ENCODE measurements around the gene UQCC5.

The UQCC5 gene

DNA sequence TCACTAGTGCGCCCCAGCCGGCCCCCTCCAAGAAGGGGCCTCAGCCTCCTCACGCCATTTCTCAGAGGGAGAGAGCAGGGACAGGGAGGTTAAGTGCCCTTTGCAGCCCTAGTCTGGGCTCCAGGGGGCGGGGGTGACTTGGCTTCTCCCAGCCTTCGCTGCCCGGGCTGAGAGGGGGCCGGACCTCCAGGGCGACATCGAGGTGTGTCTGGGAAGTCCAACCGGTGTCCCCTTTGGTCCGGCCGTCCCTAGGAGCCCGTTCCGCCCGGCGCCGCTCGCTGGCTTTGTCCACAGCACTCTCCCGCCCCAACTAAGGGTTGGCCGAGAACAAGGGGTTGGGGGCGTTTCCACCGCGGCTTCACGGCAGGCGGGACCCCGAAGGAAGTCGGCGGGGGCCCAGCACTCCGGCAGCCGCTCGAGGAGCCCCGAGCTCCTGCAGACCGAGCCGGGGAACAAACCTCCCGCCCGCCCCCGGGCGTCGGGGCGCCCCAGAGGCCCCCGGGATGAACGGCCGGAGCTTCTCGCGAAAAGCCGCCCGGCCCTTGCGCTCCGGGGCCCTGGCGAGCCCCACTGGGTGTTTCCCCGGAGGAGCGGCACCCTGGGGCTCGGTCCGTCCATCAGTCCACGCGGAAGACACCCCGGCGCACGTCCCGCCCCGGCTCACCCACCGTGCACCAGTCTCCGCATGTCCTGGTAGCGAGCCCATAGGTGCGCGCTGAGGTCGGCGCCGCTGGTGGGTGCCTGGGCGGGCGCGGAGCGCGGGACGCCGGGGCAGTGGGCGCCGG is 3.4 kb upstream of the UQCC5 start:
- peak in 5 of 10 donors; percentile 6 to 85 (median 69) for DNase-seq
- intact Hi-C loops (cut with DNase I), result no loop called here

DNA sequence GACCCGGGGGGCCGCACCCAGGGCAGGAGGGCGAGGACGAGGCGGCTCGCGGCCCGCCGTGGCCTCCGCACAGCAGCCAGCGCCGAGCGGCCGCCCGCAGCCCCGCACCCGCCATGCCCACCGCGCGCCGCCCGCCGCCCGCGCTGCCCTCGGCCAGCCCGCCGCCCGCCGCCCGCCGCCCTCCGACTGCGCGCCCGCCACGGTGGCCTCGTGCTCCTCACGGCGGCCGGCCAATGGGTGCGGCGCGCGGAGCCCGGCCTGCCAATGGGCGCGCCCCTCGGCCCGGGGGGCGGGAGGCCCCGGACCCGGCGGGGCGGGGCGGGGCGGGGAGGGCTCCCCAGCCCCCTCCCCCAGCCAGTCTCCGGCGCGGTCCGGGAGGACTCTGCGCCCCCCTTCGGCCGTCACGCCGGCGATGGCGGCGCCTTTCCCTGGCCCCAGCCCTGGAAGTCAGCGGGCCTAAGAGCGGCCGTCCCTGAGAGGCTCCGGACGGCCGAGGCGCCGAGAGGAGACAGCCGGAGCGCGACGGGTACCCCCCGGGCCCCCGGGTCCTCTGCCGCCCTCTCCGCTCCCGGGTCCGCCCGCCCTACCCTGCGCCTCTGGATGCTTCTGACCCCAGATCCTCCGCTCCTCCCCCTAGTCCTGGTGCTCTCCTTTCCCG is 2.7 kb upstream of the UQCC5 start, which contains the start of gene NT5DC2:
Gene NT5DC2, minus strand, starts transcription at position 235 of the 658 bp plus-strand sequence. Its CDS starts 120 bp downstream, at position 115.
- peak in 9 of 10 donors; percentile 24 to 94 (median 59) for DNase-seq
- intact Hi-C loops (cut with DNase I), result no loop called here

DNA sequence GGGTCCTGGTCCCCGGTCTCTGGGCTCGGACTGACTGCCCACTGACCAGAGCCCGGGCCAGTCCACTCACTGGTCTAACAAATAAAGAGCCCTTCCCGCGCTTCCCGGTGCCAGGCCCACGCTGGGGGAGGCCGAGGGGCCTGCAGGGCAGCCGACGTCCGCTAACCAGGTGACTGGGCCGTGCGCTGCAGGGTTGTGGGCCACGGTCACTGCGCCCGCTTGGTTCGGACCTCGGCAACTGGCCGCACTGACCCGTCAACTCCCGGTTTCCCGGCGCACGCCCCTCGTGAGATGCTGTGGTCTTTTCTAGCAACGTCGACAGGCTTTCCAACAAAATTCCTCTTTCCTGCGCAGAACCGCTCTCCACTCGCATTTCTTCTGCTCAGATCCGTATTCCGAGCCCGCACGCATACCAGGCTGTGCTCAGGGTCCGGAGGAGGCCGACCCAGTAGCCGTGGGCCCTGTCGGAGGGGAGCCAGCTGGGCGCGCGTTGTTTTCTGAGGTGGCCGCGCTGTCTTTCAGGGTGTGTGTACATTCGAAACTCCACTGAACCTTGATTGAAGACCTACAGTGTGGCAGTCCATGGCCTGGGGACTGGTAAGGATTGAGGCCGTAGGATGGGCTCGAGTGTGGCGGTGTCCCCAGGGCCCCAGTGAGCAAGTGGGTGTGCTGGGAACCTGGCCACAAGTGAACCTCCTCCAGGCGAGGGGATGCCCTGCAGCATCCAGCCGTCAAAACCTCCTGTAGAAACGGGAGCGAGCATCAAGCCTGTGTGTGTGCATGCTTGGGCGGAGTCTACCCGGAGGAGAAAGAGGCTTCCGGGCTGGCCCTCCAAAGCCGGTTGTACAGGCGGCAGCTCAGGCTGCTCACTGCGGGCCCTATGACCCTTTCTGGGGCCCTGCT is 1.9 kb upstream of the UQCC5 start:
- intact Hi-C loops (cut with DNase I), result no loop called here
- DNase-seq, result peak in 4 of 10 donors; percentile 8 to 86 (median 71)

DNA sequence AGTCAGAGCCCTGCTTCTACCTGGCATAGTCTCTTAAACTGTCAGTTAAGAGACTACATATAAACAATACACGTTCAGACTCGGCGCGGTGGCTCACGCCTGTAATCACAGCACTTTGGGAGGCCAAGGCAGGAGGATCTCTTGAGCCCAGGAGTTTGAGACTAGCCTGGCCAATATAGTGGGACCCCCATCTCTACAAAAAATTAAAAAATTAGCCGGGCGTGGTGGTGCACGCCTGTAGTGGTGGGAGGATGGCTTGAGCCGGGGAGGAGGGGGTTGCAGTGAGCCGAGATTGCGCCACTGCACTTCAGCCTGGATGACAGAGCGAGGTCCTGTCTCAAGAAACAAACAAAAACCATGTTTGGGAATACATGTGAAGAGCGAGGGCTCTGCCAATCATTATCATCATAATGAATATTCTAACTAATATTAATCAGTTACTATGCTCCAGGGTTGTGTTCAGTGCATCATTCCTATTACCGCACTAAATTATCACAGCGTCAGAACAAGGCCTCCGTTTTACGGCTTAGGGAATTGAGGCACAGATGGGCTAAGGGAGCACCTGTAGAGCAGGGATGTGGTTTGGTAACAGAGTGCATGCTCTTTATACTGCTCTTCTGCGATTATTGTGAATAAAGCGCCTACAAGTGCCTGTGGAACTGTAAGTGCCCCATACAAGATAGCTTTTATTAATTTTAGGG is 844 bp upstream of the UQCC5 start:
- DNase-seq, result peak in 2 of 10 donors; percentile 31 to 48
- intact Hi-C loops (cut with DNase I), result loop anchor here (2.0 kb wide), 3 partner anchors 61 to 149 kb away; partner anchors contain the start of gene PBRM1

DNA sequence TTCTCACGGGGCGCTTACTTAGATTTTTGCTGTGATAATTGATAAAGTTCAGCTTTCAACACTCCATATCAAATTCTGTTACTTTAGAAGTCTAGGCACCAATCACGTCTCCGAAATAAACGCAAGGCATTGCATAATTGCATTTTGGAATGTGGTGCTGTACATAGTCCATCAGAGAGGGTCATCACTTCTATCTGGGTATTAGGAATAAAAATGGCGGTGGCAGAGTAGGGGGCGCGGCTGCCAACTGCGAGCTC is 365 bp upstream of the UQCC5 start:
- intact Hi-C loops (cut with DNase I), result loop anchor here (2.0 kb wide), 3 partner anchors 61 to 149 kb away; partner anchors contain the start of gene PBRM1
- DNase-seq, result no peak

DNA sequence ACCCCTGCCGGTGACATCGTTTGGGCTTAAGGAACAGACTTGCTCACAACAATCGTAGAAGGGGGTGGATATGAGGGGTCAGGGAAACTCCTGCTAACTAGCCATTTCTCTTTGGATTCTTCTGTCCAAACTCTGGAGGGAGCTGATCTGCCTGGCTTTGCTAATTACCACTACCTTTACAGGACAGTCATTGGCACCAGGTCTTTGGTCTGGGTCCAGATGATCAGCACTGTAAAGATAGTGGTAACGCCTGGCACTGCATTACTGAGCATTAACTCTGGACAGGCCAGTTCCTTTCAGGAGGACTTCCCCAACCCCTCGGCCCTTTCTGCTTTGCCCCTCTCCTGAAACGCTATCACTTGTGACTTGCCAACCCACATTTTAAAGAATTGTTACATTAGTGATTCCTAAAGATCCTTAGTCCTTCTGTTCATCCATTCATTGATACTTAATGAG is 788 bp downstream of the UQCC5 start:
- intact Hi-C loops (cut with DNase I), result loop anchor here (2.0 kb wide), 3 partner anchors 60 to 148 kb away; partner anchors contain the start of gene PBRM1
- no peak for DNase-seq

DNA sequence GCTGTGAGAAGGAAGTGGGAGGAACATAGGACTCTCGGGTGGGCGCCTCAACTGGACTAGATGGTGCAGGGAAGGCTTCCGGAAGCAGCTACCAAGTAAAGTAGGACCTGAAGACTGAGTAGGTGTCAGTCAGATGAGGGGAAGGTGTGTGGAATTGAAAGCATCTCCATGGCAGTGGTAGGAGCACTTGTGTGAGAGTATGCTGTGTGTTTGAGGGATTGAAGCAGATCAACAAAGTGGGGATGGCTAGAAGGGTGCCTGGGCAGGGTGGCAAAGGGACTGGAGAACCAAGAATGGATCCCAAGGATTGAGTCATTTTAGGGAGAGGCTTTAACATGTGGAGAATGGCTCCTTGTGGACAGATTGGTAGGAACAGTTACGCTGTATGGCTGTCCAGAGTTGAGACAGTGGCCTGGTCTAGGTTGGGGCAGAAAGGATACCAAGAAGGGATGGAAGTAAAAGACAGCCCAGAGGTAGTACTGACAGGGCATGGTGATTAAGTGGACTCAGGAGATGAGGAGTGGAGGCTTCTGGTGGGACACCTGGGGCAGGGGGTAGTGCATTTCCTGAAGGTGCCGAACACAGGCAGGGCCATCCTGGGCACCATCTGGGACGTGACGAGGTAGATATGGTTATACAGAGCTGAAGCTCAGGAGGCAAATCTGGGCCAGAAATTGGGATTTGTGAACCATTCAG is 1.5 kb downstream of the UQCC5 start:
- peak in 3 of 10 donors; percentile 1 to 44 (median 5) for DNase-seq
- intact Hi-C loops (cut with DNase I), result loop anchor here (2.0 kb wide), 3 partner anchors 59 to 147 kb away; partner anchors contain the start of gene PBRM1

DNA sequence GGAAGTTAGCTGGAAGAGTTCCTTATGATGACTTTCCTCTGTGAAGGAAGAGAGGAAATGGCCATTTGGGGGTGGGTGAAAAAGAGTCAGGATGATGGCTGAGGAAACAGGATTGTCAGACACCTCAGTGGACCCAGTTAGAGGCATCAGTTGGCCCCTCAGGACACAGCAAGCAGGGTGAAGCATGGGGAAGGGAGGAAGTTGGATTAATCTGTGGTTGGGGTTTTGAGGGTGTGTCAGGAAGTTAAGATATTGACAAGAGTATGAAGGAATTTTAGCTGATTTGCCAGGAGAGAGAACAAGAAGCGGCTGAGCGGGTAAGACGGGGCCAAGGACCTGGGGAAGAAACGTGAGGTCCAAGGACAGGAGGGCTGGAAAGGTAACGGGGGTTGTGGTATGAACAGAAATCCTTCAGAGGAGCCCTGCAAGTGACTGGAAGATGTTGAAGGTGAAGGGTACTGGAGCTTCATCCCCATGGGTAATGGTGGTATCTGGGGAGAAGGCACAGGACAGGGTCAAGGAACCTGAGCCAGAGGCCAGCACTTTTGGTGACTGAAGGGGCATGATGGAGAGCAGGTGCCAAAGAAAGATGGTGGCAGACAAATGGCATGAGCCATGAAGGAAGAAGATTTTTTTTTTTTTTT is 2.7 kb downstream of the UQCC5 start:
- intact Hi-C loops (cut with DNase I), result no loop called here
- DNase-seq, result peak in 1 of 10 donors; percentile 28

DNA sequence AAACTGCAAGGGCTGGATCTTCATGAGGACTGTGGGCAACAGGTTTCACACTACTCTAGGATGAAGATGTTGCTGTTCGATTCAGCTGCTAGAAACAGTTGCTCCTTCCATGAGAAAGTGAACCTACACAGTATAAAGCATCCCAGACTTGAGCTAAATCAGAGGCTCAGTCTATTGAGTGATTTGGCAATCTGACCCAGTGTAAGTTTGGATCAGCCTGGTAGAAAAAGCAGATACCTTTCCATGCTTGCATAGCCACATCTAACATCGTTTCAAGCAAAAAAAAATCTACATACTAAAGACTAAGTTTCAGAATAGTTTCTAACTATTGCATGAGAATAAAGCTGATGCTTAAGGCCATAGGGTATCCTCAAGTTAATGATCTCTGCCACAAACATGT is 4.6 kb downstream of the UQCC5 start:
- intact Hi-C loops (cut with DNase I), result no loop called here
- no peak for DNase-seq

DNA sequence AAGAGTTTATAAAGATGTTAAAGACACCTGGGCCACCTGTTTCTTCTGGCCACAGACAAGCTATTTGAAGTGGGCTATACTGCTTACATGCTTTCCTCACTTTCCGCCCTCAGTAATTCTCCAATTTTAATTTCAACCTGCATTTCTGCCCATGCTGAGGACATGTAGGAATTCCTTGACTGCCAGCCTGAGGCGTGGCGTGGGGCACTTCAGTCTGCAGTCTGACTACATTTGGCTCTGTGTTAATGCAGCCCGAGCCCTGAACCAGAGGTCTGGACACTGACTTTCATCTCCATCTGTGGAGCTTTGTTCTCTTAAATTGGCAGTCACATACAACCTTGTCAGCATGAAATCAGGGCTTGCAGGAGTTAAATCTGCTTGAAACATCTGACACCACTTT is 8.5 kb downstream of the UQCC5 start:
- DNase-seq, result peak in 1 of 10 donors; percentile 65

DNA sequence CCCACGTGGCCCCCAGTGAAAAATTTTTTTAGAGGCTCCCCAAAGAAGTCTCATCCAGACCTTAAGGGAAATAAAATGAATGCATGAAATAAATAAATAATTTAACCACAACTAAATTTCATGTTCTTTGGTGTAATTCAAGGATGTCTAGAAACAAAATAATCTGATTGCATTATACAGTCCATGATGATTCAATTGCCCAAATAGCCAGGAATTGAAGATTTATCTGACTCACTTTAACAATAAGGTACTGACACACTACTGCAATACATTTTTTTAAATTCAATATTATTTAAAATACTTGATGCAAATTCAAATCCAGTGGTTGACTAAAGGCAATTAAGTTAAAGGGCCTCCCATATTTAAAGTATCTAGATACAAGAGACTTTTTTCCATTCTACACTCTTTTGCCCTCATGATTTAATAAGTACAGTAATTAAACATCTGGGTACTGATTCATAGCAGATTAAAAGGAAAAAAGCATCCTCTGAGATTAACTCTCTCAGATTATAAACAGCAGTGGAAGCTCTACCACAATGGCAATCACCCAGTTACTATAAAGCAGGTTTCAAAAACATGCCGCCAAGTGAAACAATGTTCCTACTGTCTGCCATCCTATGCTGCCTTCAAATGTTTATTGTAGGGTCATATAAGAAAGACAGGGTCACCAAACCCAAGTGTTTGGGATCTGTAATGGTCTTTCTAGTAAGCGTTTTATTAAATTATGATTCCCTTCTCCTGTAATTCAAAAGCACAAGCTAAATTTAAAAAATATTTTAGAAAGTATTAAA is 9.9 kb downstream of the UQCC5 start:
- intact Hi-C loops (cut with DNase I), result no loop called here
- no peak for DNase-seq

More for the DNA sequence above, 8.5 kb downstream of the UQCC5 start:
- intact Hi-C loops (cut with DNase I), result no loop called here

DNA sequence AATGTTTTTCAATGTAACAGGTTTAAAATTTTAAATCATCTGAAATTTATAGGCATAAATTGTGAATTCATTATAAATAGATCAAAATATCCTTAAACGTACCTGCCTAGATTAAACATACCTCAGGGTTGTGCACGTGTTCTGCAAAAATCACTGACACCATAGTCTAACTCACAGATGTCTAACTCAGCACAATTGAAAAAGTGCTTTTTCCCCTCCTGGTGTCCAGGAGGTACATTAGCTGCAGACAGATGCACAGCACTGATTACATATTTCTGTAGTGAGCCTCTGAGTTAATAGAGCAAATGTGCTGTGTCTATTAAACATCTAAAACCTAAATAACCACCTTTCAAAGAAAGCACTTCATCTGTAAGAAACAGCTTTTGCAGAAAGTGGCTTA is 10.7 kb downstream of the UQCC5 start:
- intact Hi-C loops (cut with DNase I), result no loop called here
- DNase-seq, result no peak

DNA sequence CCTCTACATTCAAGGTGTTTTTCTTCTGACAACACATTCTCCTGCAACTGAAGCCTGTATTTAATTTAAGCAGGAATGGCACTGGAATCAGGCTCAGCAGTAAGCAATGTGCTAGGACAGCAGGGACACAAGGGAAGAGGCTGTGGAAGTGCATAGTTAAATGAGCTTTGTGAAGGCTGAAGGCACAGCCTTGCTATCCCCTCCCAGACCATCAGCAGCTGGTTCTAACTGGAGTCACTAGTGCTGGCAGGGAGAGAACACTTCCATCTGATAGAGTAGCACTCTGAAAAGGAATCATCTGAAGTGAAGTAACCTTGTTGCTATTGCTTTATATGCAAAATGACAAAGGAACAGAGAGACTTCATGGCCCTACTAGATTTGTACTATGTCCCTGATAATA is 14.7 kb downstream of the UQCC5 start:
- no peak for DNase-seq
- intact Hi-C loops (cut with DNase I), result no loop called here

DNA sequence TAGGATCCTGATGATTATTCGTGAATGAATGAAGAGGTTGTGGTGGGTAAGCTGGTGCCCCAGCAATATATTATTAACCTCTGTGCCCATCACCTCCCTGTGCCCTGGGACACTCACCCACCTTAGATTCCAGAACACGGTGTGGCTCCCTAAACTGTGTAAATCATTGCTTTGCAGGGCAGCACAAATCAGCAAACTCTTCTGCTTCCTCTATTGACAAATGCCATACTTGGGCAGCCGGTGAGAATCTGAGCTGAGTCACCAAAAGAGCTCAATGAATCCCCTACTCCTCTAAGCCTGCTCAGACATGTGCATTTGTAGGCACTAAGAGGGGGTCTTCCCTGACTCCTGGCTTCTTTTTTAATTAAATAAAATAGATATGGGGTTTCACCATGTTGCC is 15.7 kb downstream of the UQCC5 start:
- intact Hi-C loops (cut with DNase I), result no loop called here
- DNase-seq, result no peak

DNA sequence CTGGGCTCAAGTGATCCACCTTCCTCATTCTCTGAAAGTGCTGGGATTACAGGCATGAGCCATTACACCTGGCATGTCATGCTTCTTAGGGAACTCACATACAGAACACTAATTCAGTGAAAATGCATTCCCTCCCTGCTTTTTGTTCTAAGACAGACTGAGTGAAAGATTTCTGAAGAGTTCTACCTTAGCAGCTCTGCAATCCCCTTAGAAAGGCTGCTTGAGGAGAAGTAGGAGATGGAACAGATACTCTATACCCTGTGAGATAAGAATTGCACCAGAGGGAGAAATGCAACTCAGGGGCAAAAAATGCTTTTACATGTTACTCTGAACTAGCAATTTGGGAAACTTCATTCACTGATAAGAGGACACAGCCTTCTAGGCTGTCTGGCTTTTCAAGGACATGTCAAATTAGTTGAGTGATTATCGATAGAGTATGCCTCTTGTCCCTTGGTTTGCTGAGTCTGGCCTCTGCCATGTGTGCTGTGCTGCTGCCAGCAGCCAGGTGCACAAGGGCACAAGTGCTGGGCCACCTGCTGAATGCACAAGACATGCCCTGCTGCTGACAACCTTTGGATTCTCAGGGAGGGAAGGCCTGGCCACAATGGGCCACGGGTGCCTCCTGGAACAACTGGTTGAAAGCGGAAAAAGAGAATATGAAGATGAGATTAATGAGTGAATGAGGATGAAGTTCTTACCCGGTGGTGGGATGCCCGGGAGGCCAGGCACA is 17.8 kb downstream of the UQCC5 start:
- DNase-seq, result peak in 1 of 10 donors; percentile 67
- intact Hi-C loops (cut with DNase I), result no loop called here

DNA sequence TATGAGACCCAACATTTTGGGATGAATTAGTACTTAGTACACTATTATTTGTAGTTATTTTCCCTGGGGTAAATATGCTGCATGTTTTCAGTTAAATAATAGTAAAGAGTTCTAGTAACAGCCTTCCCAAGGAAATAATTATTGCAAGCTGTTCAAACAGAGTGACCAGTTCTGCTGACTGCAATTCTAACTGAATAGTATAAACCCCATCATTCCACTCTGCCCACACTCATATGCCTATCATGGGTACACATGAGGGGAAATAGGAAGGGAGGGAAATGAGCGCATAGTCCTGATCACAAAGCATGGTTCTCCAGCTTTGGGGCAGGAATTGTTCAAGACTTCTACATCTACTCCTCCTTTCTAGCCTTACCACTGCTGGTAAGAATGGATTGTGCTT is 18.7 kb downstream of the UQCC5 start:
- no peak for DNase-seq

More for the DNA sequence above, 18.7 kb downstream of the UQCC5 start:
- intact Hi-C loops (cut with DNase I), result no loop called here

Data from posterior cingulate gyrus (tissue), 11 donors.